H1 (cell line): Measurements from ENCODE around the gene SLC44A5. TPM values are rescaled to one million over a fixed set of nuclear protein-coding genes. Genes with fewer than 3 reads are reported as not detected.

Experiments
- CHD7 ChIP-seq: fragments of 300-600 bp; sonication (generic); IDR thresholded peaks from 2 replicates; pipeline ENCODE4 v1.7.1; 2012; ENCODE audit warnings: low read length, moderate library complexity, mild to moderate bottlenecking, inconsistent platforms; ENCODE audit not compliant: insufficient replicate concordance
- TEAD4 ChIP-seq: IDR thresholded peaks from 2 replicates; pipeline ENCODE4 v1.6.1; 2012; ENCODE audit warnings: low read depth, low read length, inconsistent platforms, mixed read lengths
- polyA plus RNA-seq, 7 experiments: library from polyadenylated mRNA; depleted of rRNA in 3 of 7; stranded (reverse) in 5 of 7; unstranded in 2 of 7; fragments of >200 nt in 5 of 7; fragments of 200-250 nt in 2 of 7; gene quantifications; 1 replicate in 5 of 7; 2 replicates in 1 of 7; 4 replicates in 1 of 7; pipeline versions ENCODE4 v1.2.1 to v1.2.3, GENCODE V29; 2011 to 2013; ENCODE audit warnings: missing spikeins in 2 of 7, mixed read lengths in 2 of 7
- total RNA-seq: library from RNA; stranded (reverse); fragmentation: NEBNext Ultra II Directional; extraction: Animal tissue kit (Norgen Biotek cat#: 25700); gene quantifications from 2 replicates; pipeline ENCODE4 v1.2.1, GENCODE V29; 2021

The SLC44A5 gene
- total and polyA plus RNA-seq, 2 of the 8 experiments (the other 6 are each of a cell fraction or from before 2014, with no cell fraction given) = 1.8 to 3.3 TPM

GRCh38 chr1:75233302-75233929, 377.5 kb downstream of the SLC44A5 start (continued):
- TF ChIP-seq CHD7 = no peak
- TF ChIP-seq TEAD4 = peak; percentile 95
- TF ChIP-seq, all 59 proteins: peak for 3
